Upper lobe of left lung (tissue), 4 donors: ENCODE measurements around the gene GTSE1.

Experiments used
- POLR2A ChIP-seq, 4 donors: fragments of 450-650 bp; IDR thresholded peaks; one replicate each; pipeline ENCODE4 v1.5.1; 2016 to 2017; ENCODE audit warnings: antibody characterized with exemption in 4 of 4, mild to moderate bottlenecking in 2 of 4
- POLR2AphosphoS5 ChIP-seq, 2 donors: sonication (generic); formaldehyde crosslinking; IDR thresholded peaks; one replicate each; pipeline ENCODE4 v1.5.1; 2017; ENCODE audit warnings: antibody characterized with exemption in 2 of 2
- TF ChIP-seq, protein P1 (sequence below), 6 experiments: fragments of 450-650 bp in 4 of 6; fragments of 200-600 bp in 2 of 6; sonication (generic) in 2 of 6; IDR thresholded peaks; one replicate each; pipeline ENCODE4 v1.5.1; 2016 to 2019; ENCODE audit warnings: antibody characterized with exemption in 6 of 6

DNA sequence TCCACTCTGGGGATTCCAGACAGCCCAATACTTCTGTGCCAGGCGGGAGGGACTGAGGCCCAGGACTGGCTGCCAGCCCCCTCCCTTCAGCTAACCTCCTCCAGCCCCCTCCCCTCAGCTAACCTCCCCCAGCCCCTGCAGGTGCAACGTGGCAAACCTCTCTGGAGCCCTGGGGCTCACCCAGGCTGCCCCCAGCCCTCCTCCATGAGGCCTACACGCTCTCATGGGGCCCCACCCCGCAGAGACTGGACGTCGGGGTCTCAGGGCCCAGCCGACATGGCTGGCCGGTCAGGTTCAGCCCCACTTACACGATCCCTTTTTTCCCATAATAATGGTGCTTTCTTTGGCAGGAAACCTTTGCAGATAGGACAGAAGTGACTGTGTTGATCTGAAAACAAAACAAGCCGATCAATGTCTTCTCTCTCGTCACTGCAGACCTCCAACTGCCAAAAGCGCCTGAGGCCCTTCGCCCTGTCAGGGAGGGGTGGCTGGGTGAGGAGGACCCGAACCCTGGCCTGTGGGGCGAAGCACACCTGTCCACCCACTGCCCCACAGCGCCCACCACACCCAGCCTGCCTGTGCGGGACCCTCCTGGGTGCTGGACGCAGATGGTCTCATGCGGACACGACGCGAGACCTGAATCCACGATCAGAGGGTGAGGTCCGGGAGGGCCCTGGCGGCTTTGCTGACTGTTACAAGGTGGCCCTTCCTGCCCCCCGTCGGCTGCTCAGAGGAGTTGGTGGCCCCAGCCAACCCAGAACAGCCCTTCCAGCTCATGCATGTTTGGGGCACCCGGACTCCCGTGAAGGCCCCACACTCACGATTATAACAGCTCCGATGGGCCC lies 72.4 kb downstream of the GTSE1 start:
- TF ChIP-seq, protein P1, sequence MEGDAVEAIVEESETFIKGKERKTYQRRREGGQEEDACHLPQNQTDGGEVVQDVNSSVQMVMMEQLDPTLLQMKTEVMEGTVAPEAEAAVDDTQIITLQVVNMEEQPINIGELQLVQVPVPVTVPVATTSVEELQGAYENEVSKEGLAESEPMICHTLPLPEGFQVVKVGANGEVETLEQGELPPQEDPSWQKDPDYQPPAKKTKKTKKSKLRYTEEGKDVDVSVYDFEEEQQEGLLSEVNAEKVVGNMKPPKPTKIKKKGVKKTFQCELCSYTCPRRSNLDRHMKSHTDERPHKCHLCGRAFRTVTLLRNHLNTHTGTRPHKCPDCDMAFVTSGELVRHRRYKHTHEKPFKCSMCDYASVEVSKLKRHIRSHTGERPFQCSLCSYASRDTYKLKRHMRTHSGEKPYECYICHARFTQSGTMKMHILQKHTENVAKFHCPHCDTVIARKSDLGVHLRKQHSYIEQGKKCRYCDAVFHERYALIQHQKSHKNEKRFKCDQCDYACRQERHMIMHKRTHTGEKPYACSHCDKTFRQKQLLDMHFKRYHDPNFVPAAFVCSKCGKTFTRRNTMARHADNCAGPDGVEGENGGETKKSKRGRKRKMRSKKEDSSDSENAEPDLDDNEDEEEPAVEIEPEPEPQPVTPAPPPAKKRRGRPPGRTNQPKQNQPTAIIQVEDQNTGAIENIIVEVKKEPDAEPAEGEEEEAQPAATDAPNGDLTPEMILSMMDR (IDR thresholded peaks at IDR 0.05), result no peak
- no peak for TF ChIP-seq POLR2AphosphoS5 (IDR thresholded peaks at IDR 0.05)
- TF ChIP-seq POLR2A (IDR thresholded peaks at IDR 0.05), result no peak
